ENCODE data around the gene CCDC14.
"Not testable (repeated sequence)": the region's sequence is repeated elsewhere in the genome, so short reads cannot be mapped to it uniquely, and the experiment has no call there.

CCDC14 gene

DNA sequence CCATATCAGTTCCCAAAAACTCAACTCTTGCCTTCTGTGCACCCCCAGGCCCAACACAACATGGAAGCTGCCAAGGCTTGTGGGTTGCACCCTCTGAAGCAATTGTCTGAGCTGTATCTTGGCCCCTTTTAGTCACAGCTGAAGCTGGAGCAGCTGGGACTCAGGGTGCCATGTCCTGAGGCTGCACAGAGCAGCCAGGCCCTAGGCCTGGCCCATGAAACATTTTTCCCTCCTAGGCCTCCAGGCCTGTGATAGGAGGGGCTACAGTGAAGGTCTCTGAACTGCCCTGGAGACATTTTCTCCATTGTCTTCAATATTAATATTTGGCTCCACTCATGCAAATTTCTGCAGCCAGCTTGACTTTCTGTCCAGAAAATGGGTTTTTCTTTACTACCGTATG is 68.8 kb downstream of the CCDC14 start:
- DNase-seq: no peak

GRCh38 chr3:123890991-123891390 is 70.0 kb downstream of the CCDC14 start:
- DNase-seq: not testable (repeated sequence)

DNA sequence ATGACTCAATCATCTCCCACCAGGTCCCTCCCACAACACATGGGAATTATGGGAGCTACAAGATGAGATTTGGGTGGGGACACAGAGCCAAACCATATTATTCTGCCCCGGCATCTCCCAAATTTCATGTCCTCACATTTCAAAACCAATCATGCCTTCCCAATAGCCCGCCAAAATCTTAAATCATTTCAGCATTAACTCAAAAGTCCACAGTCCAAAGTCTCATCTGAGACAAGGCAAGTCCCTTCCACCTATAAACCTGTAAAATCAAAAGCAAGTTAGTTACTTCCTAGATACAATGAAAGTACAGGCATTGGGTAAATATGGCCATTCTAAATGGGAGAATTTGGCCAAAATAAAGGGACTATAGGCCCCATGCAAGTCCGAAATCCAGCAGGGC is 70.9 kb downstream of the CCDC14 start:
- not testable (repeated sequence) for DNase-seq

GRCh38 chr3:123884993-123885392 is 76.0 kb downstream of the CCDC14 start:
- DNase-seq: no peak

GRCh38 chr3:123884203-123884831 is 76.7 kb downstream of the CCDC14 start, which contains the start of gene MYLK:
TSS of gene MYLK (minus strand) at chr3:123884332. CDS start at chr3:123793841, 90,491 bp downstream.
- DNase-seq: peak in 4 of 14 donors; percentile 4 to 49 (median 30)

DNA sequence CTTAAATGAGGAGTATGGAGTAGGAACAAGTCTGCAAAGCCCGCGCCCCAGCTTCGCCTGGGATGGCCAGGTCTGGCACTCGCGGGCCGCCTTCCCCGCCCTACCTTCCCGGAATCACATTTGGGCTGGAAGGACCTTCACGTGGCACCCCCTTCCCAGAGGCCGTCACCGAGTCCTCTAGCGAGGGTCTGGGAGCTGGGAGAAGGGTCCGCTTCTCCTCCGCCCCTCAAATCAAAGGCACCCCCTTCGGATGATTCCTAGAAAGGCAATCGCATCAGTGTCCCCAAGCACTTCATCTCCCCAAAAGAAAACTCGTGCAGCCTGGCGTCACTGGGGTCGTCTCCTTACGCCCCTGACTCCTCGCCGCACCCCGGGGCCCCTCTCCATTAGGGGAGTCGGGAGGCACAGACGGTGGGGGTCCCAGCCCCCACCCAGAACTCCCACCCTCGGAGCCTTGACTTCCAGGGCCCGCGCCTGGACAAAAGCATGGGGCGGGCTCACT is 77.3 kb downstream of the CCDC14 start:
- DNase-seq: peak in 1 of 14 donors; percentile 8

- DNase-seq: no peak
Observed at GRCh38 chr3:123883111-123883510, 77.9 kb downstream of the CCDC14 start.

DNA sequence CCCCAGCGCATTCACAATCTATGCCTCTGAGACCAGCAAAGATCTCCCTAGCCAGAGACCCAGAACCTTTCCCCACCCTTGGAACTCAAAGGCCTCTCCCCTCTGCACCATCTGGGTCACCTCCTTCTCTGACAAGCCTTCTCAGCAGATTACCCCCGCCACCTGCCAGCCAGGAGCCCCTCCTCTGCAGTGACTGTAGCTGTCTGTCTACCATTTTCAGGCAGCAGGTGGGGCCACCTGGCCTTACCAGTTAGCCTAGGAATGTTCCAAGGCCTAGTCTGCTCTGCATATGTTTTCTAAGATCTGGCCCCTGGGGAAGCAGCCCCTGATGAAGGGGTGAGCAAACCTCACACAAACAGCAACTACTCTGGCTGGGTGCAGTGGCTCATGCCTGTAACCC is 79.3 kb downstream of the CCDC14 start:
- no peak for DNase-seq

- peak in 2 of 14 donors; percentile 5 to 16 for DNase-seq
Observed at GRCh38 chr3:123880998-123881561, 79.9 kb downstream of the CCDC14 start.

GRCh38 chr3:123878807-123879206 is 82.2 kb downstream of the CCDC14 start:
- DNase-seq: no peak

DNA sequence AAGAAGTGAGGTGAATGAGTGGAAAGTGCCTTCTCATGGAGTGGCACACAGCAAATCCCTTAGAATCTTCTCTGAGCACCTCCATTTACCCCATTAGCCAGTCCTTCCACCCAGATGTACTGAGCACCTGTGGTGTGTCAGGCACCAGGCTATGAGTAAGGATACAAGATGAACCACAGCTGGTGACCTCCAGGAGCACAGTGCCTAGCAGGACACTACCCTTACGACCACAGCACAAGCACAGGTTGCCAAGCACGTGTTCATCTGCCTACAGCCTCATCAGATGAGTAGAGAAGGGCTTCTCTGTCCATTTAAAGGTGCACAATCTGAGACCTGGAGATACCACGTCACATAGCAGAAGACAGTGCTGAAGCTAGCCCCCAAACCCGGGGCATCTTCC is 83.1 kb downstream of the CCDC14 start:
- no peak for DNase-seq

DNA sequence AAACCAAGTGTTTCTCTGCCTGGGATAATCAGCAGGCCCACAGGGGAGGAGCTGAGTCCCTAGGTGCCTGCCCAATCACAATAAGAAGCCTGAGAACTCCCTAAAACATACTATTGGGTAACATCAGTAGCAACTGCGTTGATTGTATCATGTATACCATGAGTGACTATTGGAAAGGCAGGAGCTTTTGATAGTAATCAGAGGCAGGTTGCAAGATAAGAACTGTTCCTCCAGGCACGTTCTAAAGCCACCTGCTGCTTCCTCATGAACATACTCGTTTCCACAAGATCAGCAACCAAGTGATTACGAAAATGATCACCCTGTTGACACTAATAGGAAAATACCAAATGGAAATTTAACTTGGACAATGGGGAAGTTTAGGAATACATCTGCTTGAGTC is 83.6 kb downstream of the CCDC14 start:
- DNase-seq: no peak

DNA sequence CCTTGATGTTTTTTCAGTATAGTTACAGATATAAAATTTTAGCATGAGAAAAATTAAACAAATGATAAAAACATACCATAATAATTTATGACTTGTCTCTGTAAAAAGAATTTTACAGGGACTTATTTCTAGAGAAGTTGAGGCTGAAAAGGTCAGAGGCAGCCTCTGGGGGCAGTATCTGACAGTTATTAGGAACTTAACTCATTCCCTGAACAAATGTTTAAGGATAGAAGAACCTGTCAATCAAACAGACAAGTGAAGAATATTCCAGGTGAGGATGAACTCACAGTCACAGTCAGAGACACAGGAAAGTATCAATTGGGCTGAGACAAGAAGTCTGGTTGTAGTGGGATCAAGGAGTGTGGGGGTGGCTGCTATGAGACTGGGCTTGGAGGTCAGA is 84.2 kb downstream of the CCDC14 start:
- no peak for DNase-seq

DNA sequence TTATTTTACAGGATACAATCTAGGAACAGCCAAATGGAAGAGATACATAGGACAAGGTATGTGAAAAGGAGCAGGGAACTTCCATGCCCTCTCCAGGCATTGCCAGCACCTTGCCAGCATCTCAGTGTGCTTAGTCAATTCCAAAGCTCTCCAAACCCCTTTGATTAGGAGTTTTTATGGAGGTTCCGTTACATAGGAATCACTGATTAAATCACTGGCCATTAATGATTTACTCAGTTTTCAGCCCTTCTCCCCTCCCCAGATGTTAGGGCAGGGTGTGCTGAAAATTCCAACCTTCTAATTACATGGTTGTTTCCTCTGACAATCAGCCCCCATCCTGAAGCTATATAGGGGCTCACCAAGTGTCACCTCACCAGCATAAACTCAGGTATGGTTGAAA is 88.4 kb downstream of the CCDC14 start:
- no peak for DNase-seq

GRCh38 chr3:123871946-123872345 is 89.1 kb downstream of the CCDC14 start:
- no peak for DNase-seq

GRCh38 chr3:123870033-123870432 is 91.0 kb downstream of the CCDC14 start:
- peak in 1 of 14 donors; percentile 29 for DNase-seq

DNA sequence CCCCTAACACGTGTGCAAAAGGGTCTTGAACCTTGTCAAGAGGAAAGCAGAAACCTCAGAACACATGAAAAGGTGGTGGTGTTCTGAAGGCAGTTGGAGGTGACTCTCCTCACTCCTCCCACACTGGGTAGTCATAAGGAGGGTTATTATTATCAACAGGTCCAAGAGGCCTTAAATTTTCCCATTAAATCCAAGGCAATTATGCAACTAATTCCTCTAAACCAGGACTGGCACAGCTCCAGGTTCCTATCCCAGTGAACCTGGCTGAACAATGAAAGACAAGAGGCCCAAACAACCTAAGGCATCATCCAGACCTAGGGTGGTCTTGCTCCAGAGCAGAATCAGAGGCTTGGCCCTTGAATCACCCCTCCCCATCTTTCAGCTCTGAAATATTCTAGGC is 91.9 kb downstream of the CCDC14 start:
- DNase-seq: no peak

- DNase-seq: no peak
Observed at GRCh38 chr3:123864706-123865105, 96.3 kb downstream of the CCDC14 start.
